Endometrial microvascular endothelial cells (primary cell): ENCODE results near the gene SLC9A9. TPM values are rescaled to one million over a fixed set of nuclear protein-coding genes. Genes with fewer than 3 reads are reported as not detected.

Experiments
- in situ Hi-C: cut with HindIII; loops from 2 replicates; pipeline ENCODE4 v1.10.0; 2017; ENCODE audit warnings: low sequenced_read_pairs, low pct_unique_long_range_greater_than_20kb; ENCODE audit errors: inconsistent ontology term
- total RNA-seq: library from RNA; depleted of rRNA; stranded (reverse); fragments of >200 nt; gene quantifications from one replicate; pipeline ENCODE4 v1.2.3, GENCODE V29; 2015; ENCODE audit errors: inconsistent ontology term

SLC9A9 gene
- total RNA-seq, 1 donor from 2014 or later: 2.3 TPM

DNA sequence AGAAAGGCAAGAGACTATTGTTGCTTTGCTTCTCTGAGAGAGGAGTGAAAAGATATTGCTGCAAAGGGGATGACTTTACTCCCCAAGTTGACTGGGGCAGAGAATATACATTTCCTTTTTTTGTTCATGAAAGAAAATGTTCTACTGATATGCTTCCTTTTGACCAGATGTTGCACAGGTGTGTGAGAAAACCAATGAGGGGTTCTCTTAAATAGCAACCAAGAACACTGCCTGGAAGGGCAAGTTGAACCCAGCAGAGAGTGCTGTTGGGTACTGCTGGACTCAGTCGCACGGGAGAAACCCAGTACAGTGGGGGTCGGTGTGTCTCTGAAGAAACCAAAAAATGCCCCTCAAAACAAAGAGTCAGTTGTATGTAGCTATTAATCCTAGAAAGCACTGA lies 627.5 kb downstream of the SLC9A9 start:
- in situ Hi-C loops: no loop called here

DNA sequence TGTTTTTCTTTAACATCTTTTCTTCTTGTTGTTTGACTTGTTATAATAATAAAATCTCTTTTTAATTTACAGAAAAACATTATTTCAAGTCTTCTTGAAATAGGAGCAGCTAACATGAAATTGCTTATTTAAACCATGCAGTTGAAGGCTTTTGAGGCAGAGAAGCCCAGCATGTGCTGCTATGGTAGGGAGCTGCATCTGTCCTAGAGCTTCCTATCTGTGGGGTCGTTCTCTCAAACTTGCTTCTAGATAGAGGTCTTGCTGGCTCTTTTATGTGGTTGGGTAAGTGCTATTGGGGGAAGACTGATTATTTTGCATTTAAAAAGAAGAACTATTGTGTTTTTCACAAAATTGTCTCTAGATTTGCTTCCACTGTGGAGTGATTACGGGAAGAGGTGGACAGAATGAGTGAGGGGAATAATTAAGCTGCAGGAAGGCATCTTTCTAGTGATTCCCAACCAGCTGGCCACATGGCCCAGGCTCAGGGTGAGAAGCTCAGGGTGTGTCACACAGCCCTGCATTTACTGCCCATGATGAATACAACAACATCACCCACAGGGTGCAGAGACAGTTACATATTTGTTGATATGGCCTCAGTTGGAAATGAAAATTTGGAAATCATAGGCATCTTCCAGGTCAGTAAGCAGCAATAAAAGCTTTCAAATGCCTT lies 630.0 kb downstream of the SLC9A9 start:
- in situ Hi-C loops: no loop called here

DNA sequence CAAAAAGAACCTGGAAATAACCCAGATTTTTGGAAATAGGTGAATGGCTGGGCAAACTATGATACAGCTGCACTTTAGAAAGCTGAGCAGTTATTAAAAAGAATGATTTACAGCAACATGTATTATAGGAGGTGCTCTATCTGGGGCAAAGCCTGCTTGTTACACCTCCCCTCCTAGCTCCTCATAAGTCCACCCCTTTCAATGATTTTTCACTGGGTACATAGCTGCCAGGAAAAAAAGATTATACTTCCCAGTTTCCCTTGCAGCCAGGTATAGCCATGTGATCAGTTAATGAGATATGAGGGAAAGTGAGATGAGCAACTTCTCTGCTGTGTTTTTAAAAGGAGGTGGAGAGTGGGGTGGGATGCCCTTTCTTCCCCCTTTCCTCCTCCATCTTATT lies 631.0 kb downstream of the SLC9A9 start:
- in situ Hi-C loops: no loop called here

DNA sequence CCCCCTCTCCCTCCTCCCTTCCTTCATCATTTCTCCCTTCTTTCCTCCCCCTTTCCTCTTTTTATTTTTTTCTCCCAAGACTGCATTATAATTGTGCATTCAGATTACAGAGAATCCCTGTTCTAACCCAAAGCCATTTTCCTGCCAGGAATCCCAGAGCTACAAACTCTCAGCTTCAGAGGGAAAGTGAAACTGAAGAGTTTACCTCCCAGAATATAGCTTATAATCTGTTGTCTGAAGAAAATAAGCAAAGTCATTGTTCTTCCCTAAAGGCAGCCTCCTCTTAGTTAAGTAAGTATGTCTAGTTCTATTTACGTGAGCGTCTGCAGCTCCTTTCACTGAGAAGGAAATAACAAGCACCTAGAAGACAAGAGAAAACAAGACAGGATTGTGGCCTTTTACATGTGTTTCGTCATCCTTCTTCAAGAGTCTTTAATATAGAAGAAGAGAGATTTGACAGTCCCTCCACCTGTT lies 631.5 kb downstream of the SLC9A9 start:
- in situ Hi-C loops: no loop called here

Other genes starting within 250 kb of the SLC9A9 start
- gene DIPK2A, start 123.4 kb upstream of the SLC9A9 start, total RNA-seq: 44.2 TPM